Esophagus muscularis mucosa (tissue), 3 donors: ENCODE data around the gene ARID1B.

Experiments
- CTCF ChIP-seq, 3 experiments: fragments of 200-600 bp in 2 of 3; fragments of 450-650 bp in 1 of 3; sonication (generic) in 2 of 3; IDR thresholded peaks; one replicate each; pipeline ENCODE4 v1.5.1; 2017 to 2019; ENCODE audit warnings: antibody characterized with exemption in 3 of 3, mild to moderate bottlenecking in 2 of 3, moderate library complexity in 1 of 3
- POLR2A ChIP-seq: fragments of 450-650 bp; IDR thresholded peaks from one replicate; pipeline ENCODE4 v1.6.1; 2017; ENCODE audit warnings: antibody characterized with exemption, moderate library complexity, mild to moderate bottlenecking, low read depth

DNA sequence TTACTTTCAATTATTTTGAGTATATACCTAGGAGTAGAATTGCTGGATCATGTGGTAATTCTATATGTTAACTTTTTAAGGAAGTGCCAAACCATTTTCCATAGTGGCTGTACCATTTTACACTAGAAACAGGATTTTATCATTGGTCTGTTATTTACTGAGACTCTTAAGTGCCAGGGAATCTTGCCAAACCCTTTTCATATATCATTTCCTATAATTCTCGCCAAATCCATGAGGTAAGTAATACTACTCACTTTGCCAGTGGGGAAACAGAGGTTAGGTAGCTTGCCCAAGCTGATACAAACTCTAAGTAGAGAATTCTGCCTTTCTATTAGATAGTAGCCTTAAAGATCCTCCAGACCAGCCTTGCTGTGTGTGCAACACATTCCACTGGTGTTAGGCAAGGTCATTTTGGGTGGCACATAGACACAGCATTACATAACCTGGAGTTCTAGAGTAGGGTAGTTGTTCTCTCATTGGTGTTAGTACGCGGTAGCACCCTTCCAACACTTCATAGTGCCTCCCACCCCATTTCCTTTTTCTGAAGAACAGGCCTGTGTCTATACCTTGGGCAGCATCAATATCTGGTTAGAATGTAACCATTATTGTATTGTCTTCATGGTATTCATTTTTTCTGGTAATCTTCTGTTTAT, 65.5 kb downstream of the ARID1B start:
- TF ChIP-seq CTCF (IDR thresholded peaks at IDR 0.05) (no peak), POLR2A (no peak)
